Eye (tissue), 1 donor: ENCODE results near the gene ACAP2.

Source experiments
- DNase-seq: peaks from one replicate; pipeline ENCODE4 v3.0.0-alpha.2; 2015

ACAP2 gene

DNA sequence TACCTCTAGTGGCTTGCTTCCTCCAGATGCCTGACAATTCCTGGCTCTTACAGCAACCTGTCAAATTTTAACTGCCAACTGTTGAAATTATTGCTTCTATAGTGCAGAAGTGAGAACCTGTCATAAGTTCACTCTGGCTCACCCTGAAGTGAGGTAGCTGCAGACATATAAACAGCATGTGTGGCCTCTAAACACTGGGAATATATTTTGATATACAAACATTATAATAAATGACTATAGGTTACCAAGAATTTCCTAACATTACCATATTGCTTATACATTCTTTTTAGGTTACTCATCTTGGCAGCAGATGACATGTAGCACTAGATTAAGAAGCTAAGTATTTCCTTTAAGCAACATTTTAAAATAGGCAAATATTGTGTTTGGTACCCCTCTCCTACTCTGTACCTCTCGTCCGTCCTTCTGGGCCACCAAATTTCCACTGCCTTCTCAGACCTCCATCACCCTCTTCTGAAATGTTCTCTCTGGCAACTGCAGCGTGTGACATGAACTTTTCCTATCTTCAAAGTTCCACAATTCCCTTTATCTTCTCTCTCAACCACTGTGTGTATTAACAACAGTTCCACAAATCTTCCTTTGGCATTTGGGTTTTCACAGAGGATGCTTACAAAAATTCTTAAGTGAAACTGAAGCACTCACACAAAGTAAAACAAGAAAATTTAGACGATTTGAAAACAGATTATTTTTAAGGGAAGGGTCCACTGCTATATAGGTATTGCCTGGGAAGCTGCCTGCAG, 156.5 kb downstream of the ACAP2 start:
- DNase-seq = no peak

DNA sequence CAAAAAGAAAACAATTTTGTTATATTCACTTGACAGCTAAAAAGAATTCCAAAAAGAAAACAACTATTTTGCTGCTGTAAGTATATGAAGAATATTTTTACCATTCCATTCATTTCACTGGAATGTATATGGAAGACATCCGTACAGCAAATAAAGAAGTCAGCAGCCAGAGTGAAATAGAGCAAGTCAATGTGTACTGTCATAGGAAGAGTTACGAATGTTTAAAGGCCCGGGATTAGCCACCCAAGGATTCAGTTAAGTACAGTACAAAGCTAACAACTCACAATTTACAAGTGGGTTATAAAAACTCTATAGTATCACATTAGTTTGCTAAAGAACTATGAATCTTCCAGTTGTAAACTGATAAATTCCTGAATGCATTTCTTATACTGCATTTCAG, 157.4 kb downstream of the ACAP2 start:
- DNase-seq = no peak

DNA sequence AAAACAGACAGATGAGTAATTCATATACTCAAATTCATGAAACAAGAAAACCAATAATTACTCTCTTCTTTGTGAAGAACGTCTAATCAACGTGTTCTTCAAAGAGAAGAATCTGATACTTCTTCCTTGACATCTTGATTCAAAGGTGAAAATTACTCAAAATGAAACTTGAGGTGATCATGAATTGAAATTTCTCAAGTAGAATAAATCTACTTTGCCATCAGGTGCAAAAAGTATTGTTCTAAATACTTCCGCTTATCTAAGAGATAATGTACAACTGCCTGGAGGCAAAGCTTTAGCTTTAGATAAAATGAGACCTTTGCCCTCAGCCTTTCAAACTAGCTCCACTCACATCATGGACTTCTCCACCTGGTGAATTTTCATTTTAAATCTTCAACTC, 158.0 kb downstream of the ACAP2 start:
- no peak for DNase-seq

DNA sequence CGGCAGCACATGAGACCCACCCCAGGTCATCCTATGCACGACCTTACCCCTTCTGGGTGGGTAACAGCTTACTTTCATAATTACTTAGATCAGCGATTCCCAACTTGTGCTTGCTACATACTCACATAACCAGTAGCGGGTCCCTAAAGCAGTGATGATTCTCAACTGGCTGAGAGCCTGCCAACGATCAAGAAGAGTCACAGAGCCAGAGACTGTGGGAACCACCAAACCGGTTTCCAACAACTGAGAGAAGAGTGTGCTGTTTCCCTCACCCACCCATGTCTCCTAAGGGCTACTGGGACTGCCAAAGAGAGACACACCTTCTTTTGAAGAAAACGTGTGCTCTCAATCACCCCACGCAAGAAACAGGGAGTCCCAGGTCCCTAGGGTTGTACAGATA, 159.9 kb downstream of the ACAP2 start:
- DNase-seq = no peak

DNA sequence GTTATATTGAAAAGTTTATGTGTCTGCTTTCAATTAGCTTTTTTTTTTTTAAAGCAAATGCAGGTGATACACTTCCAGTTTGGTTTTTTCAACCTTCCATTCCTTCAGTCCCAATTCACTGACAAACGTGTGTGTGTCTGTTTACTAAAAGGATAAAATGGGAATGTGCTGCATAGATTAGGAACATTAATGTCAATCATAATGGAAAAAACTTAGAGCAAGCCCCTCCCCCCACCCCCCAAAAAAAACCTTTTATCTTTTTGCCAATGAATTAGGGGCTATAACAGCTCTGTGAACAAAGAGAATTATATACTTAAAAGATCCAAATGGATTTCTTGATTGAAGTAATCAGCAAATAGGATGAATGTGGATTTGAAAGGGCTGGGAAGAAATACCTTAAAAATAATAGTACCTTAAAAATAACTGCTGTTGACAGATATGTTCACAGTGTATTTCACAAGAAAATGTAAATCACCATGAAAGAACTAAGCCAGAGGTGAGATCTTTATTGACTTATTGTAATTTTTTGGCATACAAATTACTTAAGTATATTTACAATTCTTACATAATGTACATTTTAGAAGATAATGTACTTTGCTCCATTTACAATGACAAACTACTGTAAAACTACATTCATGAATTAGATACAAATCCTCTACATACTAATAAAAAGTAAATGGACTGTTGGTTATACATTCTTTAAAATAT, 168.4 kb downstream of the ACAP2 start:
- DNase-seq = no peak

DNA sequence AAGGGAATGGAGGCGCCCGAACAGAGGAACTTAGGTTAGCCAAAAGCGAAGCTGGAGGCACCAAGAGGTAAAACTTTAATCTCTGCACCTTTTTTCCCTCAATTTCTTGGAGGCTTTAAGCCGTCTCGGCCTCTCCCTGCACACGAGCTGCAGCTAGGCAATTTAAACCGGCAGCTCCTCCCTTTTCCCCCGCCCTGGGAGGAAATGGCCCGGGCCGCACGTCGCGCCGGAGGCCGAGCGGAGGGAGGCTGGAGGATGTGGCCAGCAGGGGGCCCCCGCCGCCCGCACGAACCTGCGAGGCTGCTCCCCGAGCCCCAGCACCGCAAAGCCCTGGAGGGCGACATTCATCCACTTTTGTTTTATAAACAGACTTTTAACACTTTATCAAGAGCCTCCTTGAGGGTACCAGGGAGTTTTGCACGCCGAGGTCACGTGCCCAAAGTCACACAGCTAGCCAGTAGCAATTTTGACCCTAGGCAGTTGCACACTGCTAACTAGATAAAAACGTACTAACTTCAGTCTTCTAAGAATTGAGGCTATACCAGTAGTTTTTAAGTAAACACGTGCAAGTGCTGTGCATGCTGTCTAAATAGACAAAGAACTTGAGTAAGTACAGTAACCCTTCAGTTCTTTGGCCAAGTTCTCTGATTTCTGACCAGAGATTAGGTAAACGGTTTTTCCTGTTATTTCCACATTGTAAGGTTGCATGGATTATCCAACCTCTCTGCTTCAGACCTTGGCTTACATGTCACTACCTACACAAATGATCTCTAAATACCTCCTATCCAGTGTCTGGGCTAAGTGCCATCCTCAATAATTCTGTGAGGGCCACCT, 171.2 kb downstream of the ACAP2 start:
- DNase-seq = peak; percentile 97

DNA sequence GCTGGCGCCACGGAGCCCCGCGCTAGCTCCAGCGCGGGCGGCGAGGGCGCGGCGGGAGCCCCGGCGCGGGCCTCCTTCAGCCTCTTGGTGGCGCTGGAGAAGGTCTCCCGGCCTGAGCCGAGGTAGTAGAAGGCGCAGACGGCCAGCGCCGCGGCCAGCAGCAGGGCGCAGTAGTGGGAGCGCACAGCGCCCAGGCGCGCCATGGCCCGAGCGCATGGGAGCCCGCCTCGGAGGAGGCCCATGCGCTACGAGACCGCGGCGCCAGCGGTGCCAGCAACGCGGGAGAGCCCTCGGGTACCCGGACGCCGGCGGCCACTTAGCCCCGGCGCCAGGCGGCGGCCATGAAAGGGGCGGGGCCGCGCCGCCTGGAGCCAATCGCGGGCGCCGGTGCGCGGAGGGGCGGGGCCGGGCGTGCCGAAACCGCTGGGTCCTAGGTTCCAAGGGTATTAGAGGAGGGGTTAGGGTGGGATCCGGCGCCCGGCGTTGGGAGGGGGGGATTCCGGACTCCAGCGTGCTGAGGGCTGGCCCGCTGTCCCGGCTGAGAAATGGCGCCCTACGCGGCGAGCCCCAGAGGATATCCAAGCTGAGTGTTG, 171.9 kb downstream of the ACAP2 start, which contains the start of gene XXYLT1:
TSS of gene XXYLT1 (minus strand) at position 343 of the 593 bp plus-strand sequence. CDS start at position 242, 101 bp downstream.
- peak; percentile 97 for DNase-seq

DNA sequence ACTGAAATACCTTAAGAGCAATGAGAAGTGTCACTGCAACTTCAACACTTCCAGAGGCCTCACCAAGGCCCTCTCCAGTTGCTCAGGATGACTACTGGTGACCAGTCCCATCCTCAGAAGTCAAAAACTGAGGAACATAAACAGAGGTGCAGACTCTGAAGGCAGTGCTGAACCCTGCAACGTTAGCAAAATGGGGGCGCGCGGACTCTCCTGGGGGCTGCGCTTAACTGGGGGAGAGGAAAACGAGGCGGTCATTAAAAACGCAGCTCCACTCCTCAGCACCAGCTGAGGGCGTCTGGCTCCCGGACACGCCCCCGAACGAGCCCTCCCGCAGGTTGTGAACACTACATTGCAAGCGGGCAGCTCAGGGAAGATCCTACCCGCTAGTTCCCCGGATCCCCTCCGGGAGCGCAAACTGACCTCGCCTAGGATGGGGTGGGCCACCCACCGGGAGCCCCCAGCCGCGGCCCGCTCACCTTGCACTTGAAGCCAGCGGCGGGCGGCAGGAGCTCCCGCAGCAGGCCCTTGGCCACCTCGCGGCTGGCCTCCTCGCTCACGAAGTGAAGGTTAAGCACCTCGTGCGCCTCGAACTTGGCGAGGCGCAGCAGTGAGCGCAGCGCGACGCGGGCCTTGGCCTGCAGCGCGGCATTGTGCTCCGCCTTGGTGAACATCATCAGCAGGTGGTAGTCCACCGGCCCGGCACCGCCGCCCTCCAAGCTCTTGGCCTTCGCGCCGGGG, 172.6 kb downstream of the ACAP2 start:
- DNase-seq = peak; percentile 82

DNA sequence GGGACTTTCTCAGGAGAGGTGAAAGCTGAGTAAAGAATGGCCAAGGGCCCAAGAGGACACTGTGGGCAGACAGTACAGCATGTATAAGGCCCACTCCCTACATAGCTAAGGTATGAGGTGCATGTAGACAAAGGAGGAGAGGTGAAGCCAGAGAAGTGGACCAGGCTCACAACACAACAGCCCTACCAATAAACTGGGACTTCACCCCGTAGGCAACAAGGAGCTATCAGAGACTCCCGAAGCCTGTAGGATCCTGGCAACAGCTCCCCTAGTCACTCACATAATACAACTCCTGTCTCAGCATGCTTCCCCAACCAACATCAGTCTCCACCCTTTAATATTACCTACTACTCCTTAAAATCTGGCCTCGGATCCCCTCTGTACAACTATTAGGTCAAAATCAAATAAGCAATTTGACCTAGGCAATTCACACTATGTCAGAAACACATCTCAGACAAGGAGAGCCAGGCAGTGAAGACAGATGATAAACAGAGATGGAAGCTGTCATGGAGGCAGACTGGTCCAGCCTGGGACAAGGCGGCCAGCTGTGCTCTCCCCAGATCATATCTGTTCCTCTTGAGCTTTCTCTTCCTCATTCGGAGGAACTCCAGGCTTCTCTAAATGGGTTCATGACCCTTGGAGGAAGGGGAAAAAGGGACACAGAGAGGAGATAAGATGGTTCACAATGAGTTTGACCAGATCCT, 173.3 kb downstream of the ACAP2 start:
- DNase-seq = no peak

DNA sequence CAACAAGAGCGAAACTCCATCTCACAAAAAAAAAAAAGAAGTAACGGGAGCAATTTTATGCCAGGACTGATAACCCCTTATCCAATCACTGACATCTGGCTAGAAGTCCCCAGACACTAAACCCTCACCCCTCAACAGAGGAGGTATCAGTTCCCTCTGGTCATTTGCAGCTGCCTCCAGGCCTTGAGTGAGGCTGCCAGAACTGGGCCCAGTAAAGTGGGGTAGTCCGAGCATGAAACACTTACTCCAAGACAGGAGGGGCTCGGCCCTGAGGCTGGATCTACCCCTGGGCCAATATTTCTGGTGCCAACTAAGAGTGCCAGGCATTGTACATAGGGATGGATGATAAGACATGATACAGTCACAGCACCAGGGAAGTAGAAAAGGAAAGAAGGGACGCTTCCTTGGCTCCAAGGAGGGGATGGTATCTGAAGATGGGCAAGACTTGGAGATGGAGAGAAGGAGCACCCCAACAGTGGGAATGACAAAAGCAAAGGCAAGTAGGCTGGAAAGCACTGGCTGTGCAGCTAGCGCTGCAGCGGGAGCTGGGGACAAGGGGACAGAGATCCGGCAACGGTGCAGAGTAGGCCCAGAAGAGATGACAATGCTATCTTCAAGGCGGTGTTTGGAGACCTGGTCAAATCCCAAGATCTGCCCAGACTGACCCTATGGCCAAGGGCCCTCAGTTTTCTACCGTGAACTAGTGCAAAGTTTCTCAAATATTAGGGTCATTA, 174.1 kb downstream of the ACAP2 start:
- DNase-seq = no peak

DNA sequence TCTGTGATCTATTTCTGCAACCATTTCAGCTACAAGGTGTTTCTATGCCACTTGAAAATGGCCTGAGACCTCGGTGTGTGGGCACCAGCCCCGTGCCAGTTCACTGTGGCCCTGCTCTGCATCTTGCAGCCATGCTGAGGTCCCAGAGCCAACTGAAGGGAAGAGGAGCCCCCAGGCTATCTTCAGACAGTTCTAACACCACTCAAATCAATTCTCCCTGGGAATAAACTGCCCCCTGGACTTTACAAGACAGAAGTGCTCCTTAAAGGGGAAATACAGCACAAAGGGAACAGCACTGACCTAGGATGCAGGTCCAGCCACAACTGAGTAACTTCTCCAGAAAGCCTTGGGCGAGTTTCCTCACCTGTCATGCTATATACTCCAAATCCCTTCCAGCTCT, 175.7 kb downstream of the ACAP2 start:
- no peak for DNase-seq

DNA sequence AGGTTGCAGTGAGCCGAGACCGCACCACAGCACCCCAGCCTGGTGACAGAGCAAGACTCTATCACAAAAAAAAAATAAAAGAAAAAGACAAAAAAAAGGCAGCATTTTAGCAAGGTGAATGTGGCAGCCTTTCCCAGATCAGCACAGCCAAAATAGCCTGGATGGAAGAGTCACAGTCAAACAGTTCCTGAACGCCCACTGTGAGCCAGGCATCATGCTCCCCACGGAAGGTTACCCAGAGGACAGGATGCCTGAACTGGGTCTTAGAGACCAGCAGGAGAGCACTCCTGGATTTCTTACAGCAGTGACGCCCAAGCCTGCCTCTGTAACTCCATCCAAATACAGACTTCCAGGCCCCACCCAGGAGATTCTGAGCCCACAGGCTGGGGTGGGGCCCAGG, 176.4 kb downstream of the ACAP2 start:
- no peak for DNase-seq

DNA sequence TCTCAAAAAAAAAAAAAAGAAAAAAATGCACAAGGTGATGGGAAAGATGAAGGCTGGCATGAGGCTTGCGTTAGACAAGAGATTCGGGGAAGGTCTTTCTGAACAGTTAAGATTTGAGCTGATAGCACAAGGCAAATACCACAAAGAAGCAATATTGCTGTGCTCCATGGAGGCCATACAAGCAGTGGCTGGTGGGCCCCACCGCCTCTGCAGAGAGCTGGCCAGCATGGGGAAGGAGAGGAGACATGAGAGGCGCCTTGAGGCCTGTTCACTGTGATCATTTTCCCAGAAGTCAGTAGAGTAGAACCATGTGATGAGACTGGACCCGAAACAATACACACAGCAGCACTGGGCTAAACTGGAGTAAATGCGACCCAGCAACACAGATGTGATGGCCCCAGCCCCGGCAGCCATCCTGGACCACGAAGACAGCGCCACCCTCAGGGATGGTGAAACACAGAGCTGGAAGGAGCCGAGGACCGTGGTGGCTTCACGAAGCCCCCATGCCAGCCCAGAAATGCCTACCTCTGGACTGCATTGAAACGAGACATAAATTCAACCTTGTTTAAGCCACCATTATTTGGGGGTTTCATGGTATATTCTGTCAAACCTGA, 177.3 kb downstream of the ACAP2 start:
- DNase-seq = no peak

DNA sequence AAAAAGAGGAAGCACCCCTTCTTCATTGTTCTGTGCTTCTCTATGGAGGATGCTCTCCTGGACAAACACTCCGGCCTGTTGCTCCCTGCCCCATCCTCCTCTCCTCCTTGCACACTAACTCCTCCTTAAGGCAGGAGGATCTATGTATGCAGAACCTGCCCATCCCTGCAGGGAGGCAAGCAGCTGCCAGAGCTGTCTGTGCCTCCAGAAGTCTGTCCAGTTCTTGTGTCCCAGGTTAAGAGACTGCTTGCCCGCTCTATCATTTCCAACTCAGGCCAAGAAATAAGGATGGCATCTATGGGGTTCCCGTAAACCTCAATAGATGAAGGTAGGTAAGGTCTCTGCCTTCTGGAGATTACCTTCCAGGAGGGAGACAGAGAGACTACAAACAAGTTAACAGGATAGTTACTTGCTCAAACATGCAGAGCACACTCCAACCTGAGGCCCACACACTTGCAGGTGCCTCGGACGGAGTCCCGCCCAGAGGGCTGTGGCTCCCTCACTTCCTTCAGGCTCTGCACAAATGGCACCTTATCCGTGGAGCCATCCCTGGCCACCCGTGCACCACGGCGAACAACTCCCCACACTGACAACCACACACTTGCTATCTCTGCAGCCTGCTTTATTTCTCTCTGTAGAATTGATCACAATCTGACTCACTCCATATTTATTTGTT, 178.8 kb downstream of the ACAP2 start:
- DNase-seq = no peak

DNA sequence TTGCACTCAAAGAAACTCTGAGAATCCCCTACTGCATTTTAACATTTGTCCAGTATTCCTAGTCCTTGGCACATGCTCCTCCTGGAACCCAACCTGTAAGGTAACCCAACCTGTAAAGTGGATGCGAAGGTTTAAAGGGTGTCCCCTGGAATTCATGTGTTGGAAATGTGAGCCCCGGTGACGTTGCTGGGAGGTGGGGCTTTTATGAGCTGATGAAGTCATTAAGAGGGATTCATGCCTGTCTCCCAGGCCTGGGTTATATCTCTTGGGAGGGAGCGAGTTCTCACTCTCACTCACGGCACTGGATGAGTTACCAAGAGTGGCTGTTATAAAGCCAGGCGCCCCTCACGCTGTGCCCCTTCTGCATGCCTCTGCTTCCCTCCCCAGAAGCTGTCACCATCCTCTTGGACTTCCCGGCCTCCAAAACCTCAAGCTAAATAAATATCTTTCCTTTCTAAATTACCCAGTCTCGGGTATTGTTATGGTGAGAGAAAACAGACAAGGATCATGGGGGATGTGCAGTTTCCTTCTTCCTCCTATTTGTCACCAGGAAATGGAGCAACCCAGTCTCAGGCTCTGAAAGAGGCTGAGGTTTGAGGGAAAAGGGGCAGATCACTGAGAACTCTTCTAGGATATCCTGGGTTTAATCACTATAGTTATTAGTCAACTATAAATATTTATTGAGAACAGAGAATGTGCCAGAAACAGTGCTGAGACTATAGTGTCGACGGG, 179.5 kb downstream of the ACAP2 start:
- no peak for DNase-seq

DNA sequence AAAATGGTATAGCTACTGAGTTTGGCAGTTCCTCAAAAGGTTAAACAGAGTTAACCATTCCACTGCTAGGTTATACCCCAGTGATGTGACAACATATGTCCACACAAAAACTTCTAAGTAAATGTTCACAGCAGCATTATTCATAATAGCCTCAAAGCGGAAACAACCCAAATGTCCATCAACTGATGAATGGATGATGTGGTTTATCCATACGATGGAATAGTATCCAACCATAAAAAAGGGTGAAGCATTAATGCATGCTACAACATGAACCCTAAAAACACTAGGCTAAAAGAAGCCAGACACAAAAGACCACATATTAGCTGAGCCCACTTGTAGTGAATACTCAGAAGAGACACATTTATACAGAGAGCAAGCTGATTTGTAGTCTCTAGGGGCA, 180.9 kb downstream of the ACAP2 start:
- no peak for DNase-seq

DNA sequence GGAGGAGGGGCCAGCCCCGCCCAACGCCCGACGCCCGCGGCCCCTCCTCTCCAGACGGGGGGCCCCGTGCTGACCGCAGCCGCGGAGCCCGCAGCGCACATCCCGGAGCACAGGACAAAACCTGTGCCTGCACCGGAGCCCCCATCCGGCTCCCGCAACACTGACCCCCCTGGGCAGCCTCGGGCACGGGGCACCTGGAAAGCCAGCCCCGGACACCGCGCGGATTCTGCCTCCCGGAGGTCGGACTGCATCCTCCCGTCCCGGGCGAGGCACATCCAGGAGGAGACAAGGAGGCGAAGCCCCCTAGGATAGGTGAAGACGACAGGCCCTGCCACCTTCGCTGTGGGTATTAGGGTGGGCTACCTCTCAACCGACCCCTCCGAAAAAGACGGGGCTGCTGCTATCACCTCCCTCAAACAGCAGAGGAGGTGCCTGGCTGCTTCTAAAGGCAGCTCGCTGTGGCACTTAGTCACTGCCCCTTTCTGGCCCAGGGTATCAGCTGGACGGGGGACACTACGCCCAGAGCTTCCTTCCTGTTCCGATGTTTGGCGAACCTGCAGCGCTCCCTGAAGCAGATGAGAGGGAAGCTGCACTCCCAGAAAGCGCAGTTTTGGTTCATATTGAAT, 182.4 kb downstream of the ACAP2 start:
- no peak for DNase-seq

DNA sequence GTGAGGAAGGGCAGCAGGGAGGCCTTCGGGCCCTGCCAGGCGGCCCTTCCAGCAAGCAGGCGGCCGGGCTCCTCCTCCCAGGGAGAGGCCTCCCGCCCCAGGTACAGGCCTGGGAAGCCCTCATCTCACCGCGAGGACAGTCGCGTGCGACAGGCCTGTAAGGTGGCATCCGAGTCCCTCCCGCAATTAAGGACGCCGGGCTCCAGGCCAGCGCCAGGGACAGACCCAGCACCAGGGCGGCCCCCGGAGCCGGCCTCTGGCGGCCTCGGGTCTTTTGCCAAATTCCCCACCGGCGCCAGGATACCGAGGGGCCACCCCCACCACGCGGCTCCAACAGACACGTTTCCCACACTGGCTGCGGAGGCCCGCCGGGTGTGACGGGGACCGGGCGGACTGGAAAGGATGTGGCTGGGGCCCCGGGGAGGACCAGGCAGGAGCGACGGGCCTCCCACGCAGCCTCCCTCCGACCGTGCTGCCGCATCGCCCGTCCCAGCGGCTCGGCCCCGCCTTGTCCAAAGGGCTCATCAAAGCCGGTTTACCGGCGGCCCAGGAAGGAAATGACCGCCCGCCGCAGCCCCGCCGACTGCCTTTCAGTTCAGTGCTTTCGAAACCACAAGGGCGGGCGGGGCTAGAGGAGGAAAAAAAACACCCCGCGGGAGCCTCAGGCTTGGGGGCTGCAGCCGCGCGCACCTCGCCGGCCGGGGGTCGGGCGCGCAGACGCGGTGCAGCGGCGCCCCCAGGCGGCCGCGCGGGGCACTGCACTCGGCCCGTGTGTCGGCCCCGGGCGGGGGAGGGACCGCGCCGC, 183.1 kb downstream of the ACAP2 start:
- DNase-seq = peak; percentile 97
